GM19438 (cell line): Measurements from ENCODE around the gene ZNF74.
"Not testable (repeated sequence)": the region's sequence is repeated elsewhere in the genome, so short reads cannot be mapped to it uniquely, and the experiment has no call there.

Experiments
- ATAC-seq: cut with Tn5 transposase; IDR thresholded peaks from one replicate; pipeline ENCODE4 v1.9.1; 2021; ENCODE audit warnings: low read depth; ENCODE audit not compliant: unreplicated experiment

The ZNF74 gene

GRCh38 chr22:20374130-20374529 lies 19.8 kb upstream of the ZNF74 start:
- not testable (repeated sequence) for ATAC-seq

GRCh38 chr22:20376281-20376680 lies 17.7 kb upstream of the ZNF74 start:
- ATAC-seq = not testable (repeated sequence)

- ATAC-seq = not testable (repeated sequence)
These were observed 17.0 kb upstream of the ZNF74 start for GRCh38 chr22:20376983-20377382.

- no peak for ATAC-seq
These were observed 15.8 kb upstream of the ZNF74 start for GRCh38 chr22:20378110-20378509.

- ATAC-seq = not testable (repeated sequence)
These were observed 15.3 kb upstream of the ZNF74 start for GRCh38 chr22:20378684-20379083.

GRCh38 chr22:20380486-20380885 lies 13.5 kb upstream of the ZNF74 start:
- no peak for ATAC-seq

- ATAC-seq = no peak
These were observed 10.4 kb upstream of the ZNF74 start for GRCh38 chr22:20383538-20383937.

GRCh38 chr22:20384171-20384570 lies 9.8 kb upstream of the ZNF74 start:
- no peak for ATAC-seq

GRCh38 chr22:20384865-20385264 lies 9.1 kb upstream of the ZNF74 start:
- ATAC-seq = no peak

- ATAC-seq = no peak
These were observed 7.6 kb upstream of the ZNF74 start for GRCh38 chr22:20386336-20386735.

GRCh38 chr22:20386972-20387371 lies 7.0 kb upstream of the ZNF74 start:
- ATAC-seq = no peak

GRCh38 chr22:20388200-20388599 lies 5.8 kb upstream of the ZNF74 start:
- no peak for ATAC-seq

- ATAC-seq = no peak
These were observed 4.7 kb upstream of the ZNF74 start for GRCh38 chr22:20389288-20389687.

GRCh38 chr22:20390394-20390907 lies 3.5 kb upstream of the ZNF74 start:
- ATAC-seq = no peak

GRCh38 chr22:20391222-20391621 lies 2.7 kb upstream of the ZNF74 start:
- no peak for ATAC-seq

GRCh38 chr22:20392365-20392881 lies 1.5 kb upstream of the ZNF74 start:
- ATAC-seq = not testable (repeated sequence)

- ATAC-seq = no peak
These were observed 807 bp upstream of the ZNF74 start for GRCh38 chr22:20392983-20393704.

- no peak for ATAC-seq
These were observed 1.4 kb downstream of the ZNF74 start for GRCh38 chr22:20395181-20395906.

- ATAC-seq = no peak
These were observed 1.9 kb downstream of the ZNF74 start for GRCh38 chr22:20395907-20396287.

- no peak for ATAC-seq
These were observed 2.7 kb downstream of the ZNF74 start for GRCh38 chr22:20396639-20397038.

GRCh38 chr22:20397498-20397897 lies 3.5 kb downstream of the ZNF74 start:
- no peak for ATAC-seq

- no peak for ATAC-seq
These were observed 4.5 kb downstream of the ZNF74 start for GRCh38 chr22:20398420-20398819.
